Upper lobe of left lung (tissue), 4 donors: ENCODE results near the gene SRC.

Source experiments
- POLR2A ChIP-seq, 4 donors: fragments of 450-650 bp; IDR thresholded peaks; one replicate each; pipeline ENCODE4 v1.5.1; 2016 to 2017; ENCODE audit warnings: antibody characterized with exemption in 4 of 4, mild to moderate bottlenecking in 2 of 4
- POLR2AphosphoS5 ChIP-seq, 2 donors: sonication (generic); formaldehyde crosslinking; IDR thresholded peaks; one replicate each; pipeline ENCODE4 v1.5.1; 2017; ENCODE audit warnings: antibody characterized with exemption in 2 of 2
- TF ChIP-seq, protein P1 (sequence below), 6 experiments: fragments of 450-650 bp in 4 of 6; fragments of 200-600 bp in 2 of 6; sonication (generic) in 2 of 6; IDR thresholded peaks; one replicate each; pipeline ENCODE4 v1.5.1; 2016 to 2019; ENCODE audit warnings: antibody characterized with exemption in 6 of 6

DNA sequence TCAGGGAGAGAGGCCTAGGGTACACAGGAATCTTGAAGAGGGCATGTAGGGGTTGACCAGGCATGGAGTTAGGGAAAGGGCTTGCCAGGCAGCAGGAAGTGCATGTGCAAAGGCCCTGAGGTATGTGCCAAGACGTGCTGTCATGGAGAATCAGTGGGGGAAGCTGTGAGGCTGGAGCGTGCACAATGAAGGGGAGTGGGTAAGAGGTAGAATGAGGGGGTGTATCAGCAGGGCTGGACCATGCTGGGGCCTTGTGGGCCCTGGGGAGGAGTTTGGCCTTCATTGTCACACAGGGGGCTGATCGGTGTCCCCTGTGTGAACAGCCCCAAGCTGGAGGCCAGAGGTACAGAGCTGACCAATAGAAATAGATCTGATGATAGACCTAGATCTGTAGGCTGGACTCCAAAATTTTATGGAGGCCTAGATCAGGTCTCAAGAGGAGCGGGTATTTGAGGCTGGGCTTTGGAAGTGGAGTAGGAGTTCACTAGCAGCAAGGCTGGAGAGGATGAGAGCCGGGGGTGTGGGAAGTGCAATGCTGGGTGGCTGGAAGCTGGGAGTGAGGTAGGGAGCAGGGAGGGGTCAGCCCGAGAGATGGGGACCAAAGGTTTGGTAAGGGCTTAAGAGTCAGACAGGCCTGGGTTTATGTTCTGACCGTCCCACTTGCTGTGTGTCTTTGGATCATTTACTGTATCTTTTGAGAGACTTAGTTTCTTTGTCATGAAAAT, 3.0 kb downstream of the SRC start:
- TF ChIP-seq, protein P1, sequence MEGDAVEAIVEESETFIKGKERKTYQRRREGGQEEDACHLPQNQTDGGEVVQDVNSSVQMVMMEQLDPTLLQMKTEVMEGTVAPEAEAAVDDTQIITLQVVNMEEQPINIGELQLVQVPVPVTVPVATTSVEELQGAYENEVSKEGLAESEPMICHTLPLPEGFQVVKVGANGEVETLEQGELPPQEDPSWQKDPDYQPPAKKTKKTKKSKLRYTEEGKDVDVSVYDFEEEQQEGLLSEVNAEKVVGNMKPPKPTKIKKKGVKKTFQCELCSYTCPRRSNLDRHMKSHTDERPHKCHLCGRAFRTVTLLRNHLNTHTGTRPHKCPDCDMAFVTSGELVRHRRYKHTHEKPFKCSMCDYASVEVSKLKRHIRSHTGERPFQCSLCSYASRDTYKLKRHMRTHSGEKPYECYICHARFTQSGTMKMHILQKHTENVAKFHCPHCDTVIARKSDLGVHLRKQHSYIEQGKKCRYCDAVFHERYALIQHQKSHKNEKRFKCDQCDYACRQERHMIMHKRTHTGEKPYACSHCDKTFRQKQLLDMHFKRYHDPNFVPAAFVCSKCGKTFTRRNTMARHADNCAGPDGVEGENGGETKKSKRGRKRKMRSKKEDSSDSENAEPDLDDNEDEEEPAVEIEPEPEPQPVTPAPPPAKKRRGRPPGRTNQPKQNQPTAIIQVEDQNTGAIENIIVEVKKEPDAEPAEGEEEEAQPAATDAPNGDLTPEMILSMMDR (IDR thresholded peaks at IDR 0.05), result no peak
- no peak for TF ChIP-seq POLR2A (IDR thresholded peaks at IDR 0.05)
- no peak for TF ChIP-seq POLR2AphosphoS5 (IDR thresholded peaks at IDR 0.05)
